Tibial artery (tissue), 4 donors: Measurements from ENCODE around the gene HDLBP.

ENCODE experiments used
- DNase-seq, 2 donors: peaks; one replicate each; pipeline ENCODE4 v3.0.0-alpha.2; 2019
- H3K27ac ChIP-seq, 2 donors: fragments of 200-600 bp; sonication (generic) in 1 of 2; 1 replicate in 1 of 2; 2 replicates in 1 of 2; pipeline ENCODE4 v1.5.1; 2018 to 2019; ENCODE audit warnings: mild to moderate bottlenecking in 1 of 2
- H3K27me3 ChIP-seq, 2 donors: fragments of 200-600 bp; sonication (generic) in 1 of 2; one replicate each; pipeline versions ENCODE4 v1.5.1 to v1.6.0; 2016 to 2019
- H3K36me3 ChIP-seq, 3 donors: fragments of 200-600 bp; sonication (generic) in 2 of 3; one replicate each; pipeline ENCODE4 v1.5.1; 2016 to 2019; ENCODE audit warnings: mild to moderate bottlenecking in 2 of 3
- H3K4me1 ChIP-seq, 4 donors: fragments of 200-600 bp; sonication (generic) in 2 of 4; 1 replicate in 3 of 4; 2 replicates in 1 of 4; pipeline ENCODE4 v1.5.1; 2016 to 2019
- H3K4me3 ChIP-seq, 2 donors: fragments of 200-600 bp; sonication (generic) in 1 of 2; 1 replicate in 1 of 2; 2 replicates in 1 of 2; pipeline ENCODE4 v1.5.1; 2018 to 2019; ENCODE audit warnings: mild to moderate bottlenecking in 2 of 2
- H3K9me3 ChIP-seq, 3 donors: fragments of 200-600 bp; sonication (generic) in 1 of 3; one replicate each; pipeline ENCODE4 v1.5.1; 2016 to 2019
- intact Hi-C: fragments of 100-400 bp; cut with DNase I; formaldehyde crosslinking; loops from one replicate; pipeline ENCODE4 v1.15.0; 2023; ENCODE audit warnings: low total_unique reads
- TF ChIP-seq, protein P1 (sequence below), 2 experiments: fragments of 200-600 bp in 1 of 2; fragments of 450-650 bp in 1 of 2; IDR thresholded peaks; one replicate each; pipeline ENCODE4 v1.5.1; 2017 to 2019; ENCODE audit warnings: antibody characterized with exemption in 2 of 2, mild to moderate bottlenecking in 1 of 2, moderate library complexity in 1 of 2

HDLBP gene

DNA sequence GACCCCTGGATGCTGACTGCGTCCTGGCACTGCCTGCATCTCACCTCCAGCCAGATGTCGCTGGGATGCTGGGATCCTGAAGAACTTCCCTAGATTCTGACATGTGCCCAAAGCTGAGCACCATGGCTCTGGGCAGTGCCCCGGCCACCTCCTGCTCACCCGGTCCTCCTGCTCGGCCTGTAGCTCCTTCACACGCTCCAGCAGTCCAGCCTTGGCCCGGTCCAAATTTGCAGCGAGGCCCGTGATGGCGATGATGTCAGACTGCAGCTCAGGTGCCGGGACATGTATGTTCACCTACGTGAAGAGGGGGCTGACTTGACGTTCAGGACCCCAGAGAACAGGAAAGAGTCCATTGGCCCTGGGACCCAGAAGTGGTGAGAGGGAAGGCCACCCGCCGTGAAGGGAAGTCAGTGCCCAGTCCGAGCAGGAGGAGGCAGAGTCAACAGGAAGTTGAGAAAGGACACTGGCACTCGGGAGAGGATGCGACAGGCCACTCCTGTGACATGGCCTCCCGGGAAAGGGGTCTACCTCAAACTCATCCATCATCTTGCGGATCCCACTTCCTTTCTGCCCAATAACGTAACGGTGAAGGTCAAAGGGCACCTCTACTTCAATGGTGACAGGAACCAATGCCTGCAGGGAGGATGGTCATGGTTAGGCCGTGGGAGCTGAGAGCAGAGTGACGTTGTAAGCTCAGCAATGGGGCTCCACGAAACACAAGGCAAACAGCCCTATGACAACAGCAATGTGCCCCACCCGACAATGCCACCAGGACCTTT, 80.3 kb downstream of the HDLBP start:
- DNase-seq = no peak
- peaks cover 96 to 100% (median 99%) of the 10 kb centered on the region in 3 donors for H3K36me3 ChIP-seq
- H3K4me1 ChIP-seq = no peaks in the 10 kb centered on the region
- no peak overlapping the region for H3K4me3 ChIP-seq
- H3K27me3 ChIP-seq = no peaks in the 10 kb centered on the region
- TF ChIP-seq, protein P1, sequence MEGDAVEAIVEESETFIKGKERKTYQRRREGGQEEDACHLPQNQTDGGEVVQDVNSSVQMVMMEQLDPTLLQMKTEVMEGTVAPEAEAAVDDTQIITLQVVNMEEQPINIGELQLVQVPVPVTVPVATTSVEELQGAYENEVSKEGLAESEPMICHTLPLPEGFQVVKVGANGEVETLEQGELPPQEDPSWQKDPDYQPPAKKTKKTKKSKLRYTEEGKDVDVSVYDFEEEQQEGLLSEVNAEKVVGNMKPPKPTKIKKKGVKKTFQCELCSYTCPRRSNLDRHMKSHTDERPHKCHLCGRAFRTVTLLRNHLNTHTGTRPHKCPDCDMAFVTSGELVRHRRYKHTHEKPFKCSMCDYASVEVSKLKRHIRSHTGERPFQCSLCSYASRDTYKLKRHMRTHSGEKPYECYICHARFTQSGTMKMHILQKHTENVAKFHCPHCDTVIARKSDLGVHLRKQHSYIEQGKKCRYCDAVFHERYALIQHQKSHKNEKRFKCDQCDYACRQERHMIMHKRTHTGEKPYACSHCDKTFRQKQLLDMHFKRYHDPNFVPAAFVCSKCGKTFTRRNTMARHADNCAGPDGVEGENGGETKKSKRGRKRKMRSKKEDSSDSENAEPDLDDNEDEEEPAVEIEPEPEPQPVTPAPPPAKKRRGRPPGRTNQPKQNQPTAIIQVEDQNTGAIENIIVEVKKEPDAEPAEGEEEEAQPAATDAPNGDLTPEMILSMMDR (IDR thresholded peaks at IDR 0.05) = no peak
- H3K27ac ChIP-seq = no peak overlapping the region
- intact Hi-C loops = no loop called here
- H3K9me3 ChIP-seq = no peaks in the 10 kb centered on the region

DNA sequence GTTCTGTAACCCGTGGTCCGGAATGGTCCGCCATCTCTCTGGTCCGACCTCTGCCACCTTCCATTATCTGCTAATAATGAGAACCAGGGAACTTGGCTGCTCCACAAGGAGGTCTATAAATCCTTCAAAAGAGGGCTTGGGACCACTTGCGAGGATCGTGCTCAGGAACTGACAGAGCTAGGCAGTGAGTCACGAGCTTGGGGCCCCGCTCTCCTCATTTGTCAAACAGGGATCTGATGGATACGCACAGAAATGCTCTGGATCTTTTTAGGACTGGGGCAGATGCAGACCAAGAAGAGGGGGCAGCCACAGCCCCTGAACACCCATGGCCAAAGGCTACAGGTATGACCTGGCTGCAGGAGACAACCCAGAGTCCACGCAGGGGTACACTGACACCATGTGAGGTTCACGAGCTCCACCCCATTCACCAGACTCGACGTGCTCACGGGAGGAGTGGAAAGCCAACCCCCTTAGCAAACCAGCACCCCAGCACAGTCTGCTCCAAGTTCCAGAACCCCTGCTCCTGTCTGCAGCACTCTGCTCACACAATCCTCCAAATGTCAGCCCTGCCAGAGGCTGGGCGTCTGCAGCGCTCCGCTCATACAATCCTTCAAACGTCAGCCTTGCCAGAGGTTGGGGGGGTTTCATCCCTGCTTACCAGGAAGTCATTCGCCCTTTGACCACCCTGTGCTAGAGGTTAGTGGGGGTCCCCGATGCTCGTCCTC, 81.2 kb downstream of the HDLBP start:
- Histone ChIP-seq H3K4me3 (no peak overlapping the region), H3K27ac (no peak overlapping the region), H3K27me3 (no peaks in the 10 kb centered on the region), H3K9me3 (no peaks in the 10 kb centered on the region), H3K4me1 (no peaks in the 10 kb centered on the region), H3K36me3 (peaks cover 96 to 100% (median 99%) of the 10 kb centered on the region in 3 donors)
- intact Hi-C loops = no loop called here
- no peak for DNase-seq
- TF ChIP-seq, protein P1 (IDR thresholded peaks at IDR 0.05) = no peak

DNA sequence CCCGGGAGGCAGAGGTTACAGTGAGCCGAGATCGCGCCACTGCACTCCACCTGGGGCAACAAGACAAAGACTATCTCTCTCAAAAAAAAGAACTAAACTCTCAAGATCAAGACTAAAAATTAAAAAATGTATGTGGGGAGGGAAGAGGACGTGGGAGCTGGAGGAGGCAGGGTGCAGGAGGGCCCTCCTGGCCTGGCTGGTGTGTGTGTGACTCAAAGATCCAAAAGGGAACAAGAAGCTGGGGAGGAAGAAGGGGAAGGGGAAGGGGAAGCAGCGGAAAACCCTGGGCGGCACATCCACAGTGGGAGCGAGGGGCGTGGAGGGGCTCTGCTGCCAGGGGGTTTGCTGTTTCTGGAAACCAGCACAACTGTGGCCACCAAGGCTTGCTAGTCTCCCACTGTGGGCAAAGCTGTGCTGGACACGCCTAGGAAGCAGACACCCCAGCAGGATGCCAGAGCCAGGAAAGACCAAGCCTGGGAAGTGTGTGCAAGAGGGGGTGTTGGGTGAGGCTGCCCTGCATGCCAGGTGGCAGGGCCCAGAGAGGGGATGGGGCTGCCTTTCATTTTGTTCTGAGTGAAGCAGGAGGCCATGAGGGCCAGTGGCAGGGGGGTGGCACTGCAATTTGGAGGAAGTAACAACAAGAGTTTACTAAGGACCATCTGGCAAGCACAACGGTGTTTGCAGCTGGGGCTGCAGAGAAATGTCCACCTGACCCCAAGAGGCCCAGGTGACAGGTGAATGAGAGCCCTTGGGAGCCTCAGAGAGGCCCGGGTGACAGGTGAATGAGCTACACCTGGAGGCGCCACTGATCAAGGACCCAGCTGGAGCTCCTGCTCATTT, 82.5 kb downstream of the HDLBP start:
- no peak for DNase-seq
- Histone ChIP-seq H3K36me3 (peaks cover 96 to 100% (median 99%) of the 10 kb centered on the region in 3 donors), H3K27ac (no peak overlapping the region), H3K4me1 (no peaks in the 10 kb centered on the region), H3K9me3 (no peaks in the 10 kb centered on the region), H3K4me3 (no peak overlapping the region), H3K27me3 (no peaks in the 10 kb centered on the region)
- TF ChIP-seq, protein P1 (IDR thresholded peaks at IDR 0.05) = no peak
- intact Hi-C loops = no loop called here

DNA sequence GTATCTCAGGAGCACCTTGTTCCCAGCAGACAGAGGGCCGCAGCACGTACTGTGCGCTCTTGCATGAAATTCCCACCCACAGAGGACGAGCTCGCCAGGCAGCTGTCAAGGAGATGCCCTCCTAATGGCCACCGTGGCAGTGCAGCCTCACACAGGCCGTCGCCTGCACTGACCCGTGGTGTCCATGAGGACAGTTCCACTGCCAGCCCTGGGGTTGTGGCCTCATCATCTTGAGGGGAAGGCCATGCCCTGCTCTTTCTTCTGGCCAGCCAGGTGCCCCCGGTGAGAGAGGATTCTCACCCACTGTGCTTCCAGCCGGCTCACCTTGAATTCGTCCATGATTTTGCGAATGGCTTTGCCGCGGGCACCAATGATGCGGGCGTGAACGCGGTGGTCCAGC, 85.0 kb downstream of the HDLBP start:
- Histone ChIP-seq H3K27ac (no peak overlapping the region), H3K9me3 (no peaks in the 10 kb centered on the region), H3K36me3 (peaks cover 86 to 100% (median 97%) of the 10 kb centered on the region in 3 donors), H3K4me1 (no peaks in the 10 kb centered on the region), H3K27me3 (no peaks in the 10 kb centered on the region), H3K4me3 (no peak overlapping the region)
- TF ChIP-seq, protein P1 (IDR thresholded peaks at IDR 0.05) = no peak
- intact Hi-C loops = no loop called here
- no peak for DNase-seq

DNA sequence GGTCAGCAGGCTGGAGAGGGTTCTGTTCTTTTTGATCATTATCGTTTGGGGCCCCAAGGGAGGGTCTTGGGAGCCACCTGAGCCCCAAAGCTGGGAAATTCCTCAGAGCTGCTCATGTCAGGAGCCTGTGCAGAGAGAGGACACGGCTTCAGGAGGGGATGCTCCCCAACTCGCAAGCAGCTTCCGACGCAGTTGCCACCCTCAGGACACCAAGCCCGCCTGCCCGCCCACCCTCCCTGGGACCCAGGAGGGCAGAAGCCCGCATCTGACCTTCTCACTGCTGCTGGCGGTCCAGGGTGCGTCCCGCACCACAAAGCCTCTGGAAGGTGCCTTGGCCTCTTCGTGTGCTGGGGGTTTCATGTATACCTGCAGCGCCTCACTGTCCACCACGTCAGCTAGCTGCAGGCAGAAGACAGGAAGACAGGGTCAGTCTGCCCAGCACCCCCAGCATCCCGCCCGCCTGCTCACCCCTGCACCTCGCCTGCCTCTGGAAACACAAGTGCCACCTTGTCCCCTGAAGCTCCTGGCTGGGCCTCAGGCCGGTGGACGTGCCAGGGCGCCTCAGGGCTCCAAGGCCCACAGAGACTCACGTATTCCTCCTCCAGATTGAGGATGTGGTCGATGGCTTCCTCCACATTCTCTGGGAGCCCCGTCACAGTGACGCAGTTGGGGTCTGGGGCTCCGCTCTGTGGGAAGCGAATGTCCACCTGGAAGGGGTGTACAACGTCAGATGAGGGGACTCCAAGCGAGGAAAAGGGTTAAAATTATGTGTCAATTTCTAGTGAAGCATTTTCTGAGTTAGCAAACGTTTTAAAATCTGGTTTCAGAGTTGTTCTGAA, 85.7 kb downstream of the HDLBP start:
- no peak for DNase-seq

More for the DNA sequence above, 85.7 kb downstream of the HDLBP start:
- no peak overlapping the region for H3K27ac ChIP-seq
- peaks cover 80 to 99% (median 91%) of the 10 kb centered on the region in 3 donors for H3K36me3 ChIP-seq
- no peaks in the 10 kb centered on the region for H3K4me1 ChIP-seq
- TF ChIP-seq, protein P1 (IDR thresholded peaks at IDR 0.05) = no peak
- no peaks in the 10 kb centered on the region for H3K9me3 ChIP-seq
- no peak overlapping the region for H3K4me3 ChIP-seq
- H3K27me3 ChIP-seq = no peaks in the 10 kb centered on the region
- intact Hi-C loops = no loop called here
